ENCODE results near the gene DNAJB8. TPM values are rescaled to one million over a fixed set of nuclear protein-coding genes. Genes with fewer than 3 reads are reported as not detected.

Gene DNAJB8
- total RNA-seq, 4 donors from 2014 or later = not detected

DNA sequence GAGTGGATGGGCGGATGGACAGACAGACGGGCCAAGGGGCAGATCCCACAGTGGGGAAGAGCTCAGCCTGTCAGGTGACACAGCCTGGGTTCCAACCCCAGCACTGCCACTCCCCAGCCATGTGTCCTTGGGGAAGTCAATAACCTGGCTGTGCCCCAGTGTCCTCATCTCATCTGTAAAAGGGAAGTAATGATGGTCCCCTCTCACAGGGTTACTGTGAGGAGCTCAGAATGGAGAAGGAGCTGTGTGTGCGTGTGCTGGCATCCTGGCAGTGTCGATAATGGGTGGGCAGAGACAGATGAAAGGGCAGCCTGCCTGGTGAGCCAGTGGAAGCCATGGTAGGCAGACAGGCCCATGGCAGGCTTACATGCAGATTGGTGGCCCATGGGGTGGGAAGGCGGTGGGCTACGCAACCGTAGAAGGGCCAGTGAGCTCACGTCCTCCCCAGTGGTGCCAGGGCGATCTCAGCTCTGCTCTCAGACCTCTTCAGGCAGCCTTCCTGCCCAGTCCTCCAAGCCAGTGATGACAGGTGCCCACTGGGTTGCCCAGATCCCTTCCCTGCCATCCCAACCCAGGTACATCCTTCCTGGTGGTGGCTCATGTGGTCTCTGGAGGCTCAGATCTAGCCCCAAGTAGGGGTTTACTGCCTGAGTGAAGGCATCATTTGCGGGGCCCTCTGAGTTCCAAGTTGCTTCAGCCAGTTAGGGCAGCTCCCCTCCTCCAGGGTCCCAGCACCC lies 2.3 kb upstream of the DNAJB8 start:
- ATAC-seq = no peak
- intact Hi-C loops (cut with DNase I; ENCODE audit: low total_unique reads) (no loop called here), in situ Hi-C loops (cut with MboI; ENCODE audit: low sequenced_read_pairs in 4 of 4) (no loop called here)

DNA sequence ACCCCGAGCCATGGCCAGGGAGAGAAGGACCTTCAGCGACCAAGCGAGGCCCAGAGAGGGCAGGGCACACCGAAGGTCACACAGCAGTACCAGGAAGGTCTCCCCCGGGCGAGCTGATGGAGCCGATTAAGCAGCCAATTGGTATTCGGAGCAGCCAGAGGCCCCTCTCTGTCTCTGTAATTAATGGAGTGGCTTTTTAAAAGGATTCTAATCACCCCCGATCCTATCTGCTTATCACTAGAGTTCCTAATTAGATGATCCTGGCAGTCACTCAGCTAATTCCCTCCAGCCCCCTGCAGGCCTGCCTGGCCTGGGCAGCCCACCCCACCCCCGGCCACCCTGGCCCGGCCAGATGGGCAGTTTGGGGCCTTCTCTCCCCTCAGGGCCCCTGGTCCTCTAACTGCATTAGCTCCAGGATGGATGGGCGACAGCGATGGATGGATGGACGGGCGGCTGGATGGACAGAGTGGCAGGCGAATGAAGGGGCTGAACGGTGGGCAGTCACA lies 1.6 kb upstream of the DNAJB8 start:
- no peaks in the 10 kb centered on the region for H3K4me1 ChIP-seq
- no peak overlapping the region for H3K4me3 ChIP-seq
- intact Hi-C loops (cut with DNase I; ENCODE audit: low total_unique reads) = no loop called here
- H3K27me3 ChIP-seq = peaks cover 0 to 2% (median under 1%) of the 10 kb centered on the region in 3 donors
- H3K27ac ChIP-seq = no peak overlapping the region
- no peaks in the 10 kb centered on the region for H3K36me3 ChIP-seq
- no peak for TF ChIP-seq POLR2A (IDR thresholded peaks at IDR 0.05)
- TF ChIP-seq, protein P1, sequence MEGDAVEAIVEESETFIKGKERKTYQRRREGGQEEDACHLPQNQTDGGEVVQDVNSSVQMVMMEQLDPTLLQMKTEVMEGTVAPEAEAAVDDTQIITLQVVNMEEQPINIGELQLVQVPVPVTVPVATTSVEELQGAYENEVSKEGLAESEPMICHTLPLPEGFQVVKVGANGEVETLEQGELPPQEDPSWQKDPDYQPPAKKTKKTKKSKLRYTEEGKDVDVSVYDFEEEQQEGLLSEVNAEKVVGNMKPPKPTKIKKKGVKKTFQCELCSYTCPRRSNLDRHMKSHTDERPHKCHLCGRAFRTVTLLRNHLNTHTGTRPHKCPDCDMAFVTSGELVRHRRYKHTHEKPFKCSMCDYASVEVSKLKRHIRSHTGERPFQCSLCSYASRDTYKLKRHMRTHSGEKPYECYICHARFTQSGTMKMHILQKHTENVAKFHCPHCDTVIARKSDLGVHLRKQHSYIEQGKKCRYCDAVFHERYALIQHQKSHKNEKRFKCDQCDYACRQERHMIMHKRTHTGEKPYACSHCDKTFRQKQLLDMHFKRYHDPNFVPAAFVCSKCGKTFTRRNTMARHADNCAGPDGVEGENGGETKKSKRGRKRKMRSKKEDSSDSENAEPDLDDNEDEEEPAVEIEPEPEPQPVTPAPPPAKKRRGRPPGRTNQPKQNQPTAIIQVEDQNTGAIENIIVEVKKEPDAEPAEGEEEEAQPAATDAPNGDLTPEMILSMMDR (IDR thresholded peaks at IDR 0.05 in 4 of 5, conservative IDR thresholded peaks at IDR 0.05 in 1 of 5) = no peak
- DNase-seq = no peak
- no peak for ATAC-seq
- no peaks in the 10 kb centered on the region for H3K9me3 ChIP-seq
- in situ Hi-C loops (cut with MboI; ENCODE audit: low sequenced_read_pairs in 4 of 4) = no loop called here

More for the DNA sequence above, 2.3 kb upstream of the DNAJB8 start:
- Histone ChIP-seq H3K27me3 (peaks cover 0 to 3% (median 2%) of the 10 kb centered on the region in 3 donors), H3K4me3 (no peak overlapping the region), H3K9me3 (no peaks in the 10 kb centered on the region), H3K36me3 (no peaks in the 10 kb centered on the region), H3K27ac (no peak overlapping the region), H3K4me1 (no peaks in the 10 kb centered on the region)
- TF ChIP-seq, protein P1 (IDR thresholded peaks at IDR 0.05 in 4 of 5, conservative IDR thresholded peaks at IDR 0.05 in 1 of 5) = no peak
- TF ChIP-seq POLR2A (IDR thresholded peaks at IDR 0.05) = no peak
- no peak for DNase-seq

DNA sequence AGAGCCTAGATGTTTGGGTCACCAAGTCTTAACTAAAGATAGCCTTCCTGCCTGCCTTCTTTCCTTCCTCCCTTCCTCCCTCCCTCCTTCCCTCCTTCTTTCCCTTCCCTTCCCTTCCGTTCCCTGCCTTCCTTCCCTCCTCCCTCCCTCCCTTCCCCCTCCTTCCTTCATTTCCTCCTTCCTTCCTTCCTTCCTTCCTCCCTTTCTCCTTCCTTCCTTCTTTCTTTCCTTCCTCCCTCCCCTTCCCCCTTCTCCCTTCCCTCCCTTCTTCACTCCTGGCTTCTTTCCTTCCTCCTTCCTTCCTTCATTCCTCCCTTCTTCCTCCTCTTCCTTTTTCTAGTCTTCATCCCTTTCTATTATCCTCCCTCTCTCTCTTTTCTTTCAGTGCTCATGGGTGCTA lies 2.0 kb downstream of the DNAJB8 start:
- Histone ChIP-seq H3K4me3 (no peak overlapping the region), H3K27ac (no peak overlapping the region), H3K9me3 (no peaks in the 10 kb centered on the region), H3K27me3 (peaks cover 0 to 2% (median 0%) of the 10 kb centered on the region in 3 donors), H3K36me3 (no peaks in the 10 kb centered on the region), H3K4me1 (no peaks in the 10 kb centered on the region)
- ATAC-seq (no peak), DNase-seq (no peak)
- no peak for TF ChIP-seq POLR2A (IDR thresholded peaks at IDR 0.05)
- TF ChIP-seq, protein P1 (IDR thresholded peaks at IDR 0.05 in 4 of 5, conservative IDR thresholded peaks at IDR 0.05 in 1 of 5) = no peak
- in situ Hi-C loops (cut with MboI; ENCODE audit: low sequenced_read_pairs in 4 of 4) = no loop called here
- intact Hi-C loops (cut with DNase I; ENCODE audit: low total_unique reads) = no loop called here

DNA sequence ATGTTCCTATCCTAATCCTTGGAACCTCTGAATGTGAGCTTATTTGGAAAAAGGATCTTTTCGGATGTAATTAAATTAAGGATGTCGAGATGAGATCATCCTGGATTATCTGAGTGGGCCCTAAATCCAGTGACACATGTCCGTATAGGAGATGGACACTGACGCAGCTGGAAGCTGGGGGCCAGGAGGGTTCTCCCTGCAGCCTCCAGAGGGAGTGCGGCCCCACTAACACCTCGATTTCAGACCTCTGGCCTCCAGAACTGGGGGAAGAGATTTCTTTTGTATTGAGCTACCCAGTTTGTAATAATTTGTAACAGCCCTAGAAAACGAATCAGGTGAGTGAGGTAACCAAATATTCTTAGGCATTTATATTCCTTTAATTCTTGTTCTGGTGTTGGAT lies 2.5 kb downstream of the DNAJB8 start:
- Histone ChIP-seq H3K9me3 (no peaks in the 10 kb centered on the region), H3K27ac (no peak overlapping the region), H3K4me1 (no peaks in the 10 kb centered on the region), H3K36me3 (no peaks in the 10 kb centered on the region), H3K4me3 (no peak overlapping the region), H3K27me3 (peaks cover 0 to 2% (median 0%) of the 10 kb centered on the region in 3 donors)
- DNase-seq (no peak), ATAC-seq (no peak)
- intact Hi-C loops (cut with DNase I; ENCODE audit: low total_unique reads) (no loop called here), in situ Hi-C loops (cut with MboI; ENCODE audit: low sequenced_read_pairs in 4 of 4) (no loop called here)
- TF ChIP-seq POLR2A (IDR thresholded peaks at IDR 0.05) = no peak
- TF ChIP-seq, protein P1 (IDR thresholded peaks at IDR 0.05 in 4 of 5, conservative IDR thresholded peaks at IDR 0.05 in 1 of 5) = peak in 4 of 5 experiments; percentile 19 to 39 (median 26)
